Stomach (tissue), 8 donors: ENCODE results near the gene NR1D1. TPM values are rescaled to one million over a fixed set of nuclear protein-coding genes. Genes with fewer than 3 reads are reported as not detected.

Experiments
- polyA plus RNA-seq, 3 donors: library from polyadenylated mRNA; stranded (reverse); fragments of 200-250 nt; gene quantifications; one replicate each; pipeline ENCODE4 v1.2.3, GENCODE V29; 2013
- total RNA-seq, 5 donors: library from RNA; depleted of rRNA; stranded (reverse); fragments of >200 nt; gene quantifications; one replicate each; pipeline versions ENCODE4 v1.1.0 to v1.2.3, GENCODE V29; 2014 to 2016
- donor health status: healthy with polysubstance abuse.
- donor health status: Bipolar disorder and iron deficiency.
- donor health status: healthy.

The NR1D1 gene
- total and polyA plus RNA-seq, 8 donors = 2.8 to 20.5 (median 9.3) TPM

Other genes with a start within 250 kb of the NR1D1 start
- 1 to 10 TPM in 4 of 5 donors, not detected in 1; 1.1 to 5.4 (median 3.9) TPM for gene IKZF3, start 236.3 kb downstream of the NR1D1 start, total RNA-seq
- under 1 TPM; 0.56 to 0.90 (median 0.76) TPM for gene IKZF3, start 236.3 kb downstream of the NR1D1 start, polyA plus RNA-seq
- not detected for gene ZPBP2, start 232.4 kb downstream of the NR1D1 start, total RNA-seq
- gene ZPBP2, start 232.4 kb downstream of the NR1D1 start, polyA plus RNA-seq = not detected
- gene GSDMB, start 182.0 kb downstream of the NR1D1 start, total RNA-seq = 10 to 100 TPM in 4 of 5 donors, 1 to 10 TPM in 1; 9.4 to 91.5 (median 33.0) TPM
- gene GSDMB, start 182.0 kb downstream of the NR1D1 start, polyA plus RNA-seq = 10 to 100 TPM; 12.1 to 46.6 (median 25.0) TPM
- 100 to 1,000 TPM in 1 of 5 donors, 10 to 100 TPM in 4; 16.5 to 117 (median 64.5) TPM for gene ORMDL3, start 173.0 kb downstream of the NR1D1 start, total RNA-seq
- gene ORMDL3, start 173.0 kb downstream of the NR1D1 start, polyA plus RNA-seq = 10 to 100 TPM; 28.6 to 44.3 (median 34.5) TPM
- gene LRRC3C, start 172.9 kb downstream of the NR1D1 start, total RNA-seq = not detected
- gene LRRC3C, start 172.9 kb downstream of the NR1D1 start, polyA plus RNA-seq = not detected
- not detected for gene GSDMA, start 137.6 kb downstream of the NR1D1 start, total RNA-seq
- gene GSDMA, start 137.6 kb downstream of the NR1D1 start, polyA plus RNA-seq = under 1 TPM in 2 of 3 donors, not detected in 1; 0.08 to 0.92 TPM
- gene PSMD3, start 119.8 kb downstream of the NR1D1 start, total RNA-seq = 100 to 1,000 TPM in 1 of 5 donors, 10 to 100 TPM in 4; 13.4 to 140 (median 41.7) TPM
- gene PSMD3, start 119.8 kb downstream of the NR1D1 start, polyA plus RNA-seq = 10 to 100 TPM; 45.9 to 53.8 (median 51.2) TPM
- gene CSF3, start 85.1 kb downstream of the NR1D1 start, total RNA-seq = 1 to 10 TPM in 2 of 5 donors, under 1 TPM in 1, not detected in 2; 0.55 to 1.7 (median 1.2) TPM
- 10 to 100 TPM in 1 of 3 donors, 1 to 10 TPM in 2; 1.4 to 16.2 (median 4.0) TPM for gene CSF3, start 85.1 kb downstream of the NR1D1 start, polyA plus RNA-seq
- 100 to 1,000 TPM in 2 of 5 donors, 10 to 100 TPM in 3; 55.4 to 336 (median 91.6) TPM for gene MED24, start 46.2 kb downstream of the NR1D1 start, total RNA-seq
- 10 to 100 TPM; 24.1 to 49.5 (median 32.7) TPM for gene MED24, start 46.2 kb downstream of the NR1D1 start, polyA plus RNA-seq
- 10 to 100 TPM; 21.1 to 52.2 (median 38.4) TPM for gene THRA, start 37.6 kb downstream of the NR1D1 start, total RNA-seq
- gene THRA, start 37.6 kb downstream of the NR1D1 start, polyA plus RNA-seq = 10 to 100 TPM; 21.4 to 37.0 (median 26.4) TPM
- 100 to 1,000 TPM in 2 of 5 donors, 10 to 100 TPM in 3; 47.1 to 322 (median 90.1) TPM for gene MSL1, start 21.4 kb upstream of the NR1D1 start, total RNA-seq
- 10 to 100 TPM; 29.3 to 63.8 (median 32.7) TPM for gene MSL1, start 21.4 kb upstream of the NR1D1 start, polyA plus RNA-seq
- 100 to 1,000 TPM in 2 of 5 donors, 10 to 100 TPM in 3; 41.9 to 198 (median 85.5) TPM for gene CASC3, start 39.9 kb upstream of the NR1D1 start, total RNA-seq
- 10 to 100 TPM; 27.6 to 42.2 (median 37.0) TPM for gene CASC3, start 39.9 kb upstream of the NR1D1 start, polyA plus RNA-seq
- 100 to 1,000 TPM in 1 of 5 donors, 10 to 100 TPM in 3, 1 to 10 TPM in 1; 8.5 to 294 (median 29.0) TPM for gene RAPGEFL1, start 76.9 kb upstream of the NR1D1 start, total RNA-seq
- 10 to 100 TPM in 2 of 3 donors, 1 to 10 TPM in 1; 5.2 to 76.8 (median 15.4) TPM for gene RAPGEFL1, start 76.9 kb upstream of the NR1D1 start, polyA plus RNA-seq
- 10 to 100 TPM in 4 of 5 donors, 1 to 10 TPM in 1; 1.4 to 40.6 (median 15.4) TPM for gene WIPF2, start 118.7 kb upstream of the NR1D1 start, total RNA-seq
- 10 to 100 TPM in 2 of 3 donors, 1 to 10 TPM in 1; 6.3 to 11.8 (median 11.2) TPM for gene WIPF2, start 118.7 kb upstream of the NR1D1 start, polyA plus RNA-seq
- 1 to 10 TPM in 4 of 5 donors, not detected in 1; 1.4 to 9.8 (median 4.5) TPM for gene CDC6, start 187.3 kb upstream of the NR1D1 start, total RNA-seq
- 1 to 10 TPM; 1.1 to 4.0 (median 3.1) TPM for gene CDC6, start 187.3 kb upstream of the NR1D1 start, polyA plus RNA-seq
- gene RARA, start 208.6 kb upstream of the NR1D1 start, total RNA-seq = 10 to 100 TPM; 14.3 to 40.8 (median 24.6) TPM
- 10 to 100 TPM; 11.2 to 20.0 (median 17.1) TPM for gene RARA, start 208.6 kb upstream of the NR1D1 start, polyA plus RNA-seq